NCI-H2029 (cell line): ENCODE results near the gene RFC1.
"Not testable (repeated sequence)": the region's sequence is repeated elsewhere in the genome, so short reads cannot be mapped to it uniquely, and the experiment has no call there.

Source experiments
- DNase-seq: peaks from one replicate; lab custom pipeline; 2025; lab: John Stamatoyannopoulos, UW

Gene RFC1

GRCh38 chr4:39305912-39306677 lies 60.1 kb downstream of the RFC1 start:
- DNase-seq = peak; percentile 27

GRCh38 chr4:39304651-39305050 lies 61.5 kb downstream of the RFC1 start:
- no peak for DNase-seq

GRCh38 chr4:39303871-39304270 lies 62.3 kb downstream of the RFC1 start:
- no peak for DNase-seq

GRCh38 chr4:39302901-39303300 lies 63.3 kb downstream of the RFC1 start:
- DNase-seq = no peak

- DNase-seq = no peak
Measured at GRCh38 chr4:39295784-39296183, 70.4 kb downstream of the RFC1 start.

- DNase-seq = not testable (repeated sequence)
Measured at GRCh38 chr4:39292433-39292832, 73.7 kb downstream of the RFC1 start.

- no peak for DNase-seq
Measured at GRCh38 chr4:39291686-39292085, 74.5 kb downstream of the RFC1 start.

GRCh38 chr4:39287223-39287622 lies 78.9 kb downstream of the RFC1 start:
- DNase-seq = no peak

- no peak for DNase-seq
Measured at GRCh38 chr4:39286263-39286662, 79.9 kb downstream of the RFC1 start.

- no peak for DNase-seq
Measured at GRCh38 chr4:39285853-39286252, 80.3 kb downstream of the RFC1 start.

GRCh38 chr4:39285111-39285795 lies 80.9 kb downstream of the RFC1 start:
- no peak for DNase-seq

- no peak for DNase-seq
Measured at GRCh38 chr4:39280770-39281169, 85.4 kb downstream of the RFC1 start.

GRCh38 chr4:39279416-39279815 lies 86.7 kb downstream of the RFC1 start:
- no peak for DNase-seq

- no peak for DNase-seq
Measured at GRCh38 chr4:39278476-39278875, 87.7 kb downstream of the RFC1 start.

- not testable (repeated sequence) for DNase-seq
Measured at GRCh38 chr4:39277661-39278060, 88.5 kb downstream of the RFC1 start.

- no peak for DNase-seq
Measured at GRCh38 chr4:39274503-39274902, 91.7 kb downstream of the RFC1 start.

GRCh38 chr4:39263895-39264294 lies 102.3 kb downstream of the RFC1 start:
- DNase-seq = no peak

GRCh38 chr4:39259571-39260330 lies 106.4 kb downstream of the RFC1 start:
- DNase-seq = no peak

- DNase-seq = no peak
Measured at GRCh38 chr4:39256436-39256835, 109.7 kb downstream of the RFC1 start.

GRCh38 chr4:39255871-39256270 lies 110.3 kb downstream of the RFC1 start:
- no peak for DNase-seq

GRCh38 chr4:39255266-39255665 lies 110.9 kb downstream of the RFC1 start:
- no peak for DNase-seq

- DNase-seq = no peak
Measured at GRCh38 chr4:39243462-39243861, 122.7 kb downstream of the RFC1 start.
